Superior temporal gyrus (tissue), 1 donor: ENCODE measurements around the gene CAB39L.
"Not testable (repeated sequence)": the region's sequence is repeated elsewhere in the genome, so short reads cannot be mapped to it uniquely, and the experiment has no call there.

Experiments used
- DNase-seq: peaks from one replicate; pipeline ENCODE4 v3.0.0-alpha.2; 2016; ENCODE audit errors: extremely low spot score

The CAB39L gene

DNA sequence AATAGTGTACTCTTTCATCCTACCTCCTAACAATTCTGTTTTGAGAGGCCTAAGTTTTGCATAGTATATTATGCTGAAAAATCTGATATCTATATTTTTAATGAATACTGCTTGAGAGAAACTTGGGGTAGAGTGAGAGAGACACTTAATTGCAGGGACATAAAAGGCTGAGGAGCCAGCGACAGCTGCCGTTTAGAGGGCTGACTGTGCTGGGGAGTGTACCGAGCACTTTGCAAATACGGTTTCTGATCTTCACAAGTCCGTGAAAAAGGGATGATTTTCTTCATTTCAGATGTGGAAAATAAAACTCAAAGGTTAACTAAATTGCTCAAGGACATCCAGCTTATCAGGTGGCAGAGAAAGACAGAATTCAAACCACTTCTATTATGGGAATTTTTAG is 97.4 kb downstream of the CAB39L start:
- DNase-seq = no peak

DNA sequence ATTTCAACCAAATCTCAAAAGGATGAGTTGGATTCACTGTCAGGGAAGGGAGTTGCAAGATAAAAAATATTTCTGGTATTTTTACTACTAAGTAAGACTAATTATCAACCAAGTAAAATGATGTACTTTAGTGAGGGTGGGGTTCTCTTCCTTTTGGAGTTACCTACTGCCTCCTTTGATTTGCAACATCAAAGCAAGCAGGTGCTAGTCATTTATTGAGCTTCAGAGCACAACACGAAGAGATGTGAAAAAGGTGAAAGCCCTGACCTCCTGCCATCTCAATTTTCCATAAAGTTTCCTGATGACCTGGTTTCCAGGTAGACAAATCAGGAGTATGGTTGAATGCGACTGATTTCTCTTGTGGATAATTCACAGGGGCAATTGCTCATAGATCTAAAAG is 100.1 kb downstream of the CAB39L start:
- no peak for DNase-seq

DNA sequence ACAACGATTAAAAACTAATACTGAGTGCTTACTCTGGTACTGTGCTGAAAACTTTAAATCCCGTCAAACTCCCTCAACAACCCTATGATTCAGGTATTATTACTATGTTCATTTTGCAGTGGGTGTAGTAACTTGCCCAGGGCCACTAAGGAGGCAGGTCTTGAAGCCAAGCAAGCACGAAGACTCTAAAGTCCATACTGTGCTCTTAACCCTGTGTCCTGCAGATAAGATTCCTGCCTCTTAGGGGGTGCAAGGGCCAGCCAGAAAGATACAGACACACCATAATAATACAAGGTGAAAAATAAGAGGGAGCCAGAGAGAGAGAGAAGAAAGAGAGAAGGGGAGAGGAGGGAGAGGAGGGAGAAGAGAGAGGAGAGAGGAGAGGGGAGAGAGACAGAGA is 100.6 kb downstream of the CAB39L start:
- no peak for DNase-seq

DNA sequence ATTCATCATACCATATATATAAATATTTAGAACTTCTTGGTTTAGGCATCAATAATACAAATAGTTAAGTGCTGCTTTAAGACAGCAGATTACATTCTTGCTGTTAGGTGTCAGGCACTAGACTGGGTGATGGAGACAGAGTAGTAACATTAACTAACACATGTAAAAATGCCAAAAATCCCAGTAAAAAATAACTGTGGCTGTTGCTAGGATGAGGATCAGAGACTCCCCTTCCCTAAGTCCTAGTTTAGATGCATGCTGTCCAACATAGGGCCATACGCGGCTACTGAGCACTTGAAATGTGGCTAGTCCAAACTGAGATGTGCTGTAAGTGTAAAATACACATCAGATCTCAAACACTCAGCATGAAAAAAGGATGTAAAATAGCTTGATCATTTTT is 101.4 kb downstream of the CAB39L start:
- no peak for DNase-seq

DNA sequence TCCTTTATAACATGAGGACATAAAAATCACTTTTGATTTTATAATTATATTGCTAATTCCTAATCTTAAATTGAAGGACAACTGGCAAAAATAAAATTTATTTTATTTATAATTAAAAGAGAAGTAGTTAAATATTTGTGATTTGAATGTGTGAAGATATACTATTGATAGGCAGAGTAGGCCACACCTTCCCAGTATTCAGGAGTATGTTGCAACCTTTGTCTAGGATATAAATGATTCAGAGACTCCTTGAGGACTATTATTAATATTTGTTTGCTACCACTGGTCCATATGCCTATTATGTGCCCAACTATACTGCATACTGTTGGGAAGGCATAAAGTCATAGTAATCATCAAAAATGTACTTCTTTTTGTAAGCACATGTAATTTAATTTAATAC is 101.9 kb downstream of the CAB39L start:
- no peak for DNase-seq

DNA sequence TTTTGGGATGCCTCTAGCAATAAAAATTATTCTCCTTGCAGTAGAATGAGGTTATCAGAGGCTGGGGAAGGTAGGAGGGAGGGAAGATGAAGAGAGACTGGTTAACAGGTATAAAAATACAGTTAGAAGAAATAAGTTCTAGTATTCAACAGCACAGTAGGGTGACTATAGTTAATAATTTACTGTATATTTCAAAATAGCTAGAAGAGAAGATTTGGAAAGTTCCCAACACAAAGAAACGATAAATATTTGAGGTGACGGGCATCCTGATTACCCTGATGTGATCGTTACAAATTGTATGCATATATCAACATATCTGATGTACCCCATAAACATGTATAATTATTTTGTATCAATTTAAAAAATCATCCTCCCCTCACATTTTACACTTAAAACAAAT is 102.3 kb downstream of the CAB39L start:
- no peak for DNase-seq

DNA sequence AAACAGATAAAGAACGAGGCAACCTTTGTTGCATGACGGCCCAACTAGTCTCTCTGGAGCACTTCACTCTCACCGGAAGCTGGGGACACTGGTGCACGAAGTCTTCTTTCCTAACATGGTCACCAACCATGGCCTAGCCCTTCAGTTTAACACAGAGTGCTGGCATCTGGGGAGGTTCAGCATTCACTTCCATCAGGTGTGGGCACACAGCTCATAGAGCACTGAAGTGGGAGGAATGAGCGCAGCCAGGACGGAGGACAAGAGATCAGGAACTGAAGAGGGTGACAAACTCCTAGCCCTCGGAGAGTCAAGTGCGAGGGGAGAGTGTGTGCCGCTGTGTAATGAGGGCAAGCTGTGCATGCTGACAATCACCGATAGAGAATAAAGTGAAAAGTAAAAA is 103.7 kb downstream of the CAB39L start:
- no peak for DNase-seq

DNA sequence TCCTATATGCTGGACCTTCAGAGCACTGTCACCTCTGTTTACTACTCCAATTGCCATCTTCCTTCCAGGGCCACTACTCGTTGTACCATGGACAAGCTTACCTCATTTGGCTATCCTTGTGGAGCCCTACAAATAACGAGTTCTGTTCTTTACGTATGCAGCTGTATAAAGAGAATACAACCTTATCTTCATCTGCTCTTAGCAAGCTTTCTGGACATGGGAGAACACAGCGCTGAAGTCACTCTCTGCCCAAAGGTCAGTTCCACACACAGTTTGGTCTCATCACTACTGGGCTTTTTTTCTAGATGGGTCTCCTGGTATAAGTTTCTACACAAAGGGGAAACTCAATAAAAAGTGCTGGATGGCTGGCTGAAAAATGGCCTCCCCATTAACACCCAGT is 107.2 kb downstream of the CAB39L start:
- no peak for DNase-seq

DNA sequence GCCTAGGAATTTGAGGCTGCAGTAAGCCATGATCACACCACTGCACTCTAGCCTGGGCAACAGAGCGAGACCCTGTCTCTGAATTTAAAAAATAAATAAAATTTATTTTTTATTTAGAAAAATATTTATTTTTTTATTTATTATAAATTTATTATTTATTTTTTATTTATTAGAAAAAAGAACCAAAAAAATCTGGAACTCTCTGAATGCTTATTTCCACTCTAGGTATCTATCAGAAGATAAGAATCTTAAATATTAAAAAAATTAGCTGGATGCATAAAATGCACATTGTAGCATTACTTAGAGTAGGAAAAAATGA is 113.4 kb downstream of the CAB39L start:
- DNase-seq = no peak

DNA sequence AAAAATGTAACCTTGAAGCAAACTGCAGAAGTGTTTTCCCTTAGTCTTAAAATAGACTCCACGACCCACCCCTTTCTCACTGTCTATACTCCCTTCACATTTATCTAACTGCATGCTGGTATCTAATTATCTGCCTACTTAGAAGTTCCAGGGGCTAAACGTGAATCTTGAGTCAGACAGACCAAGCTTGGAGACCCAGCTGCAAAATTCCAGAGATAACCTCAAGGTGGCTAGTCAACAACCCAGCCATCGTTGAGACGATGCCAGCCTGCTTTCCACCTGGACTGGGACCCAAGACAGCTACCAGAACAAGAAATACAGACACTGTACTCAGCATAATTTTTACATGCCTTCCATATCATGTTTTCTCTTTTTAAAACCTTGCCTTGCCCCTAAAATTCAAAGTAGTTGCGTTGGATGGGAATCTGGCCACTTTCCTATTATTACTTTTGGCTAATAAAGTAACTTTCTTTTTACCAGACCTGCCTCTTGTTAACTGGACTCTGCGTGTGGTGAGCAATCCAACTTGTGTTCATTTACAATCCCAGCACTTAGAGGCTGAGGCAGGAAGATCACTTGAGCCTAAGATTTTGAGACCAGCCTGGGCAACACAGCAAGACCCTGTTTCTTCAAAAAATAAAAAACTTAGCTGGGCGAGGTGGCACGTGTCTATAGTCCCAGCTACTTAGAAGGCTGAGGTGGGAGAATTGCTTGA is 113.9 kb downstream of the CAB39L start:
- no peak for DNase-seq

DNA sequence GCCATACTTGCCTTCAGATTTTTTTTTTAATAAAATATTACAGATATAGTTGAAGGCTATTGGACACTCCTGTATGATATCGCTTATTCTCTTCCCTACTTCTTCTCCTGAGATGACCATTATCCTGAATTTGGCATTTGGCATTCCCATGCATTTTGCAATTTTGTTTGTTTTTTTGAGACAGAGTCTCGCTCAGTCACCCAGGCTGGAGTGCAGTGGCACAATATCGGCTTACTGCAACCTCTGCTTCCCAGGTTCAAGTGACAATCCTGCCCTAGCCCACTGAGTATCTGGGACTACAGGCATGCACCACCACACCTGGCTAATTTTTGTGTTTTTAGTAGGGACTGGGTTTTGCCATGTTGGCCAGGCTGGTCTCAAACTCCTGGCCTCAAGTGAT is 116.7 kb downstream of the CAB39L start:
- not testable (repeated sequence) for DNase-seq

DNA sequence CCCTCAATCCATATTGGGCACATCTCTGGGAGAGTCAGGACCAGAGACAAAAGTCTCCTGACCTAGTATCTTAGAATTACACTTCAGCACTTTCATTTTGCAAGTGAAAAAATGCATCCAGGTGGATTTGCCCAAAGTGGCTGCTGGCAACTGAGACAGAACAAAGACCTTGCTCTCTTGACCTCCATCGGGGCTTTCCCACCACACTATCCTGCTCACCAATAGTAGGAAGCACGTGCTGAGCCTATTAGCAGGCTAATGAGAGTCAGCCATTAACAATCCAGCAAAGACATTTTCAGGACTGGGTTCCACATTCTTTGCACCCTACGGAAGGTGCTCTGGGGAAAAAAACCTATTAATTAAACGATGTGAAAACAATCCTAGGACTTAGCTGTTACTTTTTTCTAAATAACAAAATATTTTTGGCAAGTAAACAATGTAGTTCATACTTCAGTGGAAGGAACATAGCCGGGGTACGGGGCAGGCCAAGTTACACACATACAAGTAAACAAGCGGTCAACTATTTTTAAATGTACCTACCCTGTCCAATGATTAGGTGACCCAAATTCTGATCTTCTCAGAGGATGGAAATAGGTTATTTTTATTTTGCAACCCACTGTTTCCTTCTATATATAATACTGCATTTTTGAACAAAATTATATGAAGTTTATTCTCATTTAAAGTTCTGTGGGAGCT is 117.5 kb downstream of the CAB39L start:
- DNase-seq = no peak

DNA sequence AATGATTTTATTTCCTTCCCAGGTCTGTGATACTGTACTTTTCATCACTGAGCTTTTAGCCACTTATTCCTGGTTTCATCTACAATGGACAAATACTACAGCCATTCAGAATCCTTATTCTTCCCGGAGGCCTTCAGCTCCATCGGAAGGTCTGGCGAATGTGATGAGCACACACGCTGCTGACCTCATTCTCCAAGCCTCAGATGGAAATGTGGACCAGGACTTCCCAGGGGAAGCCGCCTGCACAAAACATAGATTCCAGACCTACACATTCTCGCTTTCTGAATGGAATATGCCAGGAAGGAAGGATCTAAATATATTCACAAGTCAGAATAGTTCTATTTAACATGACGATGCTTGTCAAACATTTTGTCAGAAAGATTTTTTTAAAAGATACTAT is 120.5 kb downstream of the CAB39L start:
- no peak for DNase-seq

DNA sequence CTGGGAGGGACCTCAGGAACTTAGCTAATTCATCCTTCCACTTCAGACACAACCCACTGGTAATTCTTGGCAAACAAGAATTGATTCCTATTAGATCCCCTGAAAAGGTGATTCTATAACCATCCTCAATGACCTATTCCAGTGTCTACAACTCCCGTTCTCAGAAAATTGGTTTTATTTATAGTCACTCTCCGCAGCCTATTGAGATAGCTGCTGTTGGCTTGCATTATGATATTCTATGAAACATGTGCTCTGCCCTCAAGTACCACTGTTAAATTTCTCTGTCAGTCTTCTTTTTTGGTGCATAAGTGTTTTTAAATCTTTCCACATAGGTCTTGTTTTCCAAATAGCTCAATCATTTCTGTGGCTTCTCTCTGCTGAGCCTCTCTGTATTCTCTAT is 121.2 kb downstream of the CAB39L start:
- no peak for DNase-seq

DNA sequence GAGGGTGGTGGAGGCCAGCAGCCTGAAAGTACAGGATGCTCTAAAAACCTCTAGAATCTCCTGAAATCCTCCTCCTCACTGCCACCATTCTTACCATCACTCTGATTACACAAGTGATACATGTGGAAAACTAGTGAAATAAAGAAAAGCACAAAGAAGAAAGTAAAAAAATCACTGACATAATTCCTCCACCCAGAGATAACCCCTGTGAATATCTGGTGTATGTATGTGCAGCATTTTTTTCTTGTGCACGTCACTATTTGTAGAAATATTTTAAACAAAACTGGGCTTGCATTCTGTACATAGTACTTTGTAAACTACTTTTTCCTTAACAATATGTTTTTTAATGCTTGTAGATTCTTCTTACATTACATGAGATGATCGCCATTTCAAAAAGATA is 122.9 kb downstream of the CAB39L start:
- no peak for DNase-seq

DNA sequence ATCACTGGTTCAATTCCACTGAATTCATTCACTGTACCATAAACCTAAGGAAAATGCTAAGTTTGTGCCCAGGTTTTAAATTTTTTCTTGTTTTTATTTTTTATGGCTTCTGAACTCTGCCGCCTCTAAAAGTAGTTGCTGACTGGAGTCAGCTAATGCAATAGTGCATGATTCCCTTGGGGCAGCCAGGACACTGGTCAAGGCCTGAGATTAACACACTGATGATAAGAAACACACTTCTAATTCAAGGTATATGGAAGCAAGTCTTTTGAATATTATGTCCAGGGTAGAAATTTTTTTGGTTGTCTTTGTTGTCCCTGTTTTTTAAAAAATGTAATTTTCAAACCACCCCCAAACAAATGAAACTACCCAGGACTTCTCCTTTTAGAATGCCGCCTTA is 123.9 kb downstream of the CAB39L start:
- DNase-seq = no peak

DNA sequence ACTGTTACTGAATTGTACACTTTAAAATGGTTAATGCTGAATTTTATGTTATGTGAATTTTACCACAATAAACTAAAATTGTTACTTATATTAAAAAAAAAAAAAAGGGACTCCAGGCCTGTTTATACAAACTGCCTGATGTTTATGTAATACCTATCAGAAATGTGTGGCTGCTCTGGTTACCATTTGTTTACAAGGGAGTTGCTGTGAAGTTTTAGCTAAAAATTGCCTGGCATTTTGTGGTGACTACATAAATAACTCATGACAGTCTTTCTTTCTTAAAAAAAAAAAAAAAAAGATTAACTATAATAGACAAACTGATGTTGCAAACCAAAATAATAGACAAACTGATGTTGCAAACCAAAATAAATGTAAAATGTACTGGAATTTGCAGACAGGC is 124.3 kb downstream of the CAB39L start:
- DNase-seq = no peak

DNA sequence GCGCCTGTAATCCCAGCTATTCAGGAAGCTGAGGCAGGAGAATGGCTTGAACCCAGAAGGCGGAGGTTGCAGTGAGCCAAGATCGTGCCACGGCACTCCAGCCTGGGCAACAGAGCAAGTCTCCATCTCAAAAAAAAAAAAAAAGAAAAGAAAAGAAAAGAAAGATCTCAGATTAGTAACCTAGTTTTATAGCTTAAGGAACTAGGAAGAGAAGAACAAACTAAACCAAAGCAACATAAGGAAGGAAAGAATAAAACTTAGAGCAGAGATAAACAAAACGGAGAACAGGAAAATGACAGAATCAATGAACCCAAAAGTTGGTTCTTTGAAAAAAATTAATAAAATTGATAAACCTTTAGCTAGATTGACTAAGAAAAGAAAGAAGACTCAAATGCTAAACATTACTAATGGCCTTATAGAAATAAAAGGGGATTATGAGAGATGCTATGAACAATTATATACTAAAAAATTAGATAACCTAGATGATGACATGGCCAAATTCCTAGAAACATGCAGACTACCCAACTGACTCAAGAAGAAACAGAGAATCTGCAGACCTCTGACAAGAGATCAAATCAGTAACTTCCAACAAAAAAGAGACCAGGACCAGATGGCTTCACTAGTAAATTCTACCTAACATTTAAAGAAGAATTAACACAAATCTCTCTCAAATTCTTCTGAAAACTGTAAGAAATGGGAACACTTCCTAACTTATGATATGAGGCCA is 127.9 kb downstream of the CAB39L start:
- DNase-seq = no peak

DNA sequence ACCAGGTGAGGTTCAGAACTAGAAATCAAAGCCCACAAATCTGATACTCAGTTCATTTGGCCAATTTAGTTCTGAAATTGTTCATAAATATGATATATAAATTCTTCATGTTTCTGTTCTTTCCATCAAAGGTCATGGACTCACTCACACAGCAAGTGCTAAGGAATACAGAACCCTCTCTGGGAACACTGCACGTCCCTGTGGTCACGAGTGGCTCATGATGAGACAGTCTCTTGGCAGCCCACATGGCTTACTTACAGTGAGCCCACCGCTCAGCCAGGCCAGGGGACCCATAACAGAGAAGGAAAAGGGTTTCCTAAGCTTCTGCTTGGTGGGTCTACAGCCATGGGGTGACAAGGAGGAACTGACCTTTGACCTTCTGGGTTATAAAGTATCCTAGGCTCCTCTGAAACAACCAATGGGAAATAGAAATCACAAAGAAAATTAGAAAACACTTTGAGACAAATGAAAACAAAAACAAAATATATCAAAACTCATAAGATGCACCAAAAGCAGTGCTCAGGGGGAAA is 128.8 kb downstream of the CAB39L start:
- no peak for DNase-seq

DNA sequence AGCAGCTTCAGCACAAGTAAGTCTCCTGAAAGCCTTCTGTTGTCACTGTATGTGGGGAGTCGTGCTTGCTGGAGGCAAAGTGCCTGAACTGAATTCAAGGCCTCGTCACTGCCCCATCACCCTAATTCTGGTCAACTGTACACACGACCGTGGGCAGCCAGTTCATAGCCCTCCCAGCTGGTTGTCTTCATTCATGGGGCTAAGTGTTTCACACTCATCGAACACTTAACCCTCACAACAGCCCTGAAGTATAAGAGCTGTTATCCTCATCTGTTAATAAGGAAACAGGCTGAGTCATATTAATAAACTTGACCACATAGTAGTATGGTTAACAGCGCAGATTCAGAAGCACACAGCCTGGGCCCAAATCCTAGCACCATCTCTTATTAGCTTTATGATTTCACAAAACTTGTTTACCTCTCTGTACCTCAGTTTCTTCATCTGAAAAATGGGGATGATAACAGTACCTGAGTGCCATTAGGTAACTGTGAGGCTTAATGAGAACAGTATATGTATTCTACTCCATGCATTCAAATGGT is 129.5 kb downstream of the CAB39L start:
- no peak for DNase-seq

DNA sequence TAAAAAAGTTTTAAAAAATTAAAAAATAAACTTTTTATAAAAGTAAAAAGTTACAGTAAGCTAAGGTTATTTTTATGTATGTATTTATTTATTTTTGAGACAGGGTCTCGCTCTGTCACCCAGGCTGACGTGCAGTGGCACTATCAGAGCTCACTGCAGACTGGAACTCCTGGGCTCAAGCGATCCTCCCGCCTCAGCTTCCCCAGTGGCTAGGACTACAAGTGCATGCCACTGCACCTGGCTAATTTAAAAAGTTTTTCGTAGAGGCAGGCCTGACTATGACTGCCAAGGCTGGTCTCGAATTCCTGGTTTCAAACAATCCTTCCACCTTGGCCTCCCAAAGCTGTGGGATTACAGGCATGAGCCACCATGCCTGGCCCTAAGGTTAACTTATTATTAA is 132.0 kb downstream of the CAB39L start:
- no peak for DNase-seq

DNA sequence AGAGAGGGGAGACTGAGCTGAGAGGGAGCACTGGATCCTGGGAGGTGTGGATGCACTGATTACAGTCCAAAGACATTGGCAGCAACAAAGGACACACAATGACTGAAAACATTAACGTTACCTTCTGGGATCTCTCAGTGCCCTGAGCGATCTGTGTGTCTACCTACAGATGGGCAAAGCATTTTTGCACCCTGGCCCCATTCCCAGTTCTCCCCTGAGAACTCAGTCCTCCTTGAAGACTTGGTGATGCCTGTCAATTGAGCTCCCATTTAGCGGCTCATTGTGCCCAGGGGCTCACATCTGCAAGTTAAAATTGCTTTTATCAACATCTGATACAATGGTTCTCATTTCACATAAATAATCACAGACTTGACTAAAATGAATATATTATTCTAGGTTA is 133.6 kb downstream of the CAB39L start:
- DNase-seq = no peak

DNA sequence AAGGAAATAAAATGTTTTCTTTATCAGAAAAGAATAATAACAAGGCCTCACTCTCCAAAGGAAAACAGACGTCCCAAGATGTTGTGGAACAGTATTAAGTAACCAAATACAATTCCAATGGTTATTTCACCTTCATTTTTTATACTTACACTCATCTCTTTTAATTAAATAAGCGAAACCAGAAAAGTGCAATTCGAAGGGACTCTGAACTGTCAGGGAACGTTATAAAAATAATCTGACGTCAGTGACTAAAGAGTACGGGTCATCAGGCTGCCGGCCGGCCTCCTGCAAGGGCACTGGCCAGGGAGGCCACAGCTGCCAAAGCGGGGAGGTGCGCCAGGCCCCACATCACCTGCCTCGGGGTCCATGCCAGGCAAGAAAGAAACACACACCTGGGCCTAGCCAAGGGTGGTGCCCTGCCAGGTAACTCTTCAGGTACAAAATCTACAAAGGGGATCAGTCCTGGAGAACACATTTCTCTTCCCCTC is 134.9 kb downstream of the CAB39L start:
- no peak for DNase-seq
